T-helper 1 cell (primary cell): ENCODE measurements around the gene APEH.

Source experiments
- DNase-seq, 5 donors: peaks; one replicate each; pipeline ENCODE4 v3.0.0-alpha.2; 2012 to 2020

Gene APEH

GRCh38 chr3:49715611-49716121 is 41.5 kb downstream of the APEH start:
- no peak for DNase-seq

GRCh38 chr3:49716169-49716568 is 42.0 kb downstream of the APEH start:
- DNase-seq = no peak

- no peak for DNase-seq
Measured at GRCh38 chr3:49716691-49717210, 42.6 kb downstream of the APEH start.

- DNase-seq = no peak
Measured at GRCh38 chr3:49717211-49717958, 43.2 kb downstream of the APEH start.

GRCh38 chr3:49717959-49718857 is 44.1 kb downstream of the APEH start:
- no peak for DNase-seq

GRCh38 chr3:49718858-49719213 is 44.7 kb downstream of the APEH start:
- no peak for DNase-seq

- DNase-seq = peak; percentile 84 to 91 (median 86)
Measured at GRCh38 chr3:49719214-49719884, 45.2 kb downstream of the APEH start, which contains the start of gene AMIGO3. Gene AMIGO3 (minus strand): TSS chr3:49719684. CDS start chr3:49719465, 219 bp downstream.

- no peak for DNase-seq
Measured at GRCh38 chr3:49720855-49721595, 46.9 kb downstream of the APEH start.

GRCh38 chr3:49721596-49721895 is 47.4 kb downstream of the APEH start:
- no peak for DNase-seq

GRCh38 chr3:49721896-49722781 is 48.0 kb downstream of the APEH start:
- DNase-seq = no peak

GRCh38 chr3:49722896-49723295 is 48.7 kb downstream of the APEH start:
- DNase-seq = no peak

- peak; percentile 40 to 69 (median 57) for DNase-seq
Measured at GRCh38 chr3:49723296-49723627, 49.1 kb downstream of the APEH start.

- peak; percentile 83 to 97 (median 88) for DNase-seq
Measured at GRCh38 chr3:49723628-49724551, 49.7 kb downstream of the APEH start, which contains the start of gene GMPPB. Gene GMPPB (minus strand): TSS chr3:49723951. CDS start chr3:49723726, 225 bp downstream.

GRCh38 chr3:49724586-49724985 is 50.4 kb downstream of the APEH start:
- DNase-seq = peak; percentile 25 to 46 (median 33)

- no peak for DNase-seq
Measured at GRCh38 chr3:49725906-49726681, 51.9 kb downstream of the APEH start.

- DNase-seq = no peak
Measured at GRCh38 chr3:49727154-49727923, 53.2 kb downstream of the APEH start.

- DNase-seq = no peak
Measured at GRCh38 chr3:49727924-49728361, 53.8 kb downstream of the APEH start.

- no peak for DNase-seq
Measured at GRCh38 chr3:49729966-49730609, 55.9 kb downstream of the APEH start.
